Tibial nerve (tissue), 4 donors: ENCODE data around the gene OR1F1. TPM values are rescaled to one million over a fixed set of nuclear protein-coding genes. Genes with fewer than 3 reads are reported as not detected.
"Not testable (repeated sequence)": the region's sequence is repeated elsewhere in the genome, so short reads cannot be mapped to it uniquely, and the experiment has no call there.

Source experiments
- DNase-seq, 2 donors: peaks; one replicate each; pipeline ENCODE4 v3.0.0-alpha.2; 2019; ENCODE audit warnings: low spot score in 2 of 2
- H3K27ac ChIP-seq, 4 donors: fragments of 200-600 bp; sonication (generic) in 3 of 4; one replicate each; pipeline ENCODE4 v1.5.1; 2017 to 2019; ENCODE audit warnings: mild to moderate bottlenecking in 1 of 4
- H3K27me3 ChIP-seq, 2 donors: fragments of 200-600 bp; sonication (generic) in 1 of 2; one replicate each; pipeline versions ENCODE4 v1.5.1 to v1.6.0; 2017 to 2019
- H3K36me3 ChIP-seq, 3 donors: fragments of 200-600 bp; sonication (generic); one replicate each; pipeline ENCODE4 v1.5.1; 2018 to 2019
- H3K4me1 ChIP-seq, 4 donors: fragments of 200-600 bp; sonication (generic) in 3 of 4; one replicate each; pipeline ENCODE4 v1.5.1; 2017 to 2019
- H3K4me3 ChIP-seq, 4 donors: fragments of 200-600 bp; sonication (generic) in 3 of 4; one replicate each; pipeline ENCODE4 v1.5.1; 2017 to 2019; ENCODE audit warnings: mild to moderate bottlenecking in 1 of 4, moderate library complexity in 1 of 4
- H3K9me3 ChIP-seq, 4 donors: fragments of 200-600 bp; sonication (generic) in 3 of 4; one replicate each; pipeline ENCODE4 v1.5.1; 2017 to 2019
- EP300 ChIP-seq, 2 donors: sonication (generic); formaldehyde crosslinking; IDR thresholded peaks; one replicate each; pipeline ENCODE4 v1.6.1; 2017; ENCODE audit warnings: antibody characterized with exemption in 2 of 2, mild to moderate bottlenecking in 1 of 2
- POLR2A ChIP-seq, 2 donors: fragments of 450-650 bp; IDR thresholded peaks; one replicate each; pipeline ENCODE4 v1.6.1; 2017; ENCODE audit warnings: antibody characterized with exemption in 2 of 2, mild to moderate bottlenecking in 2 of 2, moderate library complexity in 2 of 2
- WGBS, 2 donors: methylation state at CpG; one replicate each; pipeline ENCODE4 v1.1.5; 2018; 5-methylcytosine and 5-hydroxymethylcytosine counted together
- total RNA-seq, 4 donors: library from RNA; depleted of rRNA; stranded (reverse); fragments of >200 nt; gene quantifications; one replicate each; pipeline ENCODE4 v1.1.0, GENCODE V29; 2016
- TF ChIP-seq, protein P1 (sequence below), 5 experiments: fragments of 200-600 bp in 3 of 5; fragments of 450-650 bp in 2 of 5; sonication (generic) in 3 of 5; IDR thresholded peaks; one replicate each; pipeline ENCODE4 v1.5.1; 2016 to 2019; ENCODE audit warnings: antibody characterized with exemption in 5 of 5, mild to moderate bottlenecking in 3 of 5, moderate library complexity in 2 of 5

OR1F1 gene
- total RNA-seq, 4 donors from 2014 or later: not detected

DNA sequence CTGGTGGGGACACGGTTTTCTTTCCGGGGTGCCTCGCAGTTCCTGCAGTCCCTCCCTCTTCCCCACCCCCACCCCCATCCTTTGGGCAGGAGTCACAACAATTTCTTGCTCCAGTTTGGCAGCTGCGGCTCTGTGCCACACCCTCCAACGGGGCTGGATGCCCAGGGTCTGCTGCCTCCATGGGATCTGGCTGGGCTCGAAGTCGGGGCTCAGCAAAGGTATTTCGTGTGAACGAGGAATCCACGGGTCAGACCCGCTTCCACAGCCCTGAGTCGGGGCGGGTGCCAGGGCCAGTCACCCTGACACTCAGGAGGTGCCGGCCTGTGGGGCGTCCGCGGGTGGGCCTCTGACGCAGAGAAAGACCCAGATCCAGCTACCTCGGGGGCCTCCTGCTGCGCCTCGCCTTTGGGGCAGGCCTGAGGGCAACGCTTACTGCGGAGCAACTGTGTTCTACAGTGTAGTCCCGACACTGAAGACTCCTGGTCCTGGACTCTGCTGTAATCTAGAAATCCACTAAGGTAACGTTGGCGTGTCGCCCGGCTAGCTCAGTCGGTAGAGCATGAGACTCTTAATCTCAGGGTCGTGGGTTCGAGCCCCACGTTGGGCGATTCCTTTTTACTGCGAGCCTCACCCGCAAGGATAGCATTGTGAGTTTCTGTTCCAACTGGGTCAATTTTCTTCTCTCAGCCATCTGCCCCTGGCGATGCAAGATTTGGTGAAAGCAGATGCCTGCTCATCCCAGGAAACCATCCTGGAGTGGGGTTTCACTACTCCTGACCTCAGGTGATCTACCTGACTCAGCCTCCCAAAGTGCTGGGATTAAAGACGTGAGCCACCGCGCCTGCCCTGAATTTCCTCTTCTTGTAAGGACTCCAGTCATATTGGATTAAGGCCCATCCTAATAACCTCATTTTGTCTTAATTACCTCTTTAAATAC is 12.6 kb upstream of the OR1F1 start:
- peaks cover 0 to 30% (median 12%) of the 10 kb centered on the region in 4 donors for H3K4me1 ChIP-seq
- H3K36me3 ChIP-seq: no peaks in the 10 kb centered on the region
- H3K27me3 ChIP-seq: peaks cover 6 to 100% of the 10 kb centered on the region in 2 donors
- no peak overlapping the region for H3K27ac ChIP-seq
- no peaks in the 10 kb centered on the region for H3K9me3 ChIP-seq
- TF ChIP-seq POLR2A (IDR thresholded peaks at IDR 0.05): no peak
- no peak overlapping the region for H3K4me3 ChIP-seq
- no peak for DNase-seq
- WGBS, 2 donors: 19 to 21% methylated on average over 17 to 24 of the region's 39 CpGs

DNA sequence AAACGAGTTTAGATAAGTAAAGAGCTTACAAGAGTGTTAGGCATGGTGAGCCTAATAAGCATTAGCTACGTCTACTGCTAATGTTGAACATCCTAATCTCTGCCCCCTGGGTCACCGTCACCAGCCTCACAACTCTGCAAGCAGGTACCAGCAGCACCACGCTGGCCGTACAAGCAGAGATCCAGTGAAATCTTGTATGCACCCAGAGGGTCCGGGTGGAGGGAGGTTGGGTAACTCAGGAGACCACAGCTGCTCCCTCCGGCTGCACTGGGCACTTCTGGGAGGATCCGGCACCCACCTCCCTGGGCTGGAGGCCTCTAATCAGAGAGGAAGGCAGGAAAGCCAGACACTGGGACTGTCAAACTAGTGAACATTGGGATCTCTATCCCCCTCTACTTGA is 8.4 kb upstream of the OR1F1 start:
- Histone ChIP-seq H3K4me1 (peaks cover 0 to 27% (median 6%) of the 10 kb centered on the region in 4 donors), H3K9me3 (no peaks in the 10 kb centered on the region), H3K27ac (no peak overlapping the region), H3K36me3 (no peaks in the 10 kb centered on the region), H3K4me3 (no peak overlapping the region), H3K27me3 (peaks cover 1 to 100% of the 10 kb centered on the region in 2 donors)
- no peak for DNase-seq
- no peak for TF ChIP-seq POLR2A (IDR thresholded peaks at IDR 0.05)
- TF ChIP-seq, protein P1, sequence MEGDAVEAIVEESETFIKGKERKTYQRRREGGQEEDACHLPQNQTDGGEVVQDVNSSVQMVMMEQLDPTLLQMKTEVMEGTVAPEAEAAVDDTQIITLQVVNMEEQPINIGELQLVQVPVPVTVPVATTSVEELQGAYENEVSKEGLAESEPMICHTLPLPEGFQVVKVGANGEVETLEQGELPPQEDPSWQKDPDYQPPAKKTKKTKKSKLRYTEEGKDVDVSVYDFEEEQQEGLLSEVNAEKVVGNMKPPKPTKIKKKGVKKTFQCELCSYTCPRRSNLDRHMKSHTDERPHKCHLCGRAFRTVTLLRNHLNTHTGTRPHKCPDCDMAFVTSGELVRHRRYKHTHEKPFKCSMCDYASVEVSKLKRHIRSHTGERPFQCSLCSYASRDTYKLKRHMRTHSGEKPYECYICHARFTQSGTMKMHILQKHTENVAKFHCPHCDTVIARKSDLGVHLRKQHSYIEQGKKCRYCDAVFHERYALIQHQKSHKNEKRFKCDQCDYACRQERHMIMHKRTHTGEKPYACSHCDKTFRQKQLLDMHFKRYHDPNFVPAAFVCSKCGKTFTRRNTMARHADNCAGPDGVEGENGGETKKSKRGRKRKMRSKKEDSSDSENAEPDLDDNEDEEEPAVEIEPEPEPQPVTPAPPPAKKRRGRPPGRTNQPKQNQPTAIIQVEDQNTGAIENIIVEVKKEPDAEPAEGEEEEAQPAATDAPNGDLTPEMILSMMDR (IDR thresholded peaks at IDR 0.05): no peak
- TF ChIP-seq EP300 (IDR thresholded peaks at IDR 0.05): no peak
- WGBS, 2 donors: 70 to 71% methylated on average over 7 to 8 of the region's 8 CpGs

DNA sequence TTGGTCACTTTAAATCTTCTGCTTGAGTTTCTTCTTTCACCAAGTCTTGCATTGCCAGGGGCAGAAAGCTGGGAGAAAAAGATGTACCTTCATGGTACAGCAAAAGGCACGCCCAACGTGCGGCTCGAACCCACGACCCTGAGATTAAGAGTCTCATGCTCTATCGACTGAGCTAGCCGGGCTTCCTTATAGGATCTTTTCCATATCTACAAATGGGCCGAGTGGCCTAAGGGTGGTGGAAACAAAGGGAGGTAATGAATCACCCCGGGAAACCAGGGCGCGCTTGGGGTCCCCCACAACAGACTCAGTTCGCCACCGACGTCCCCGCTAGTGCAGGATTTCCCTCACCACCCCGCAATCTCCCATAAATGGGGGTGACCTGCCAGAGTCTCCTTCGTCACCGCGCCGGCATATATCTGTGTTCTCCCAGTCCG is 7.5 kb upstream of the OR1F1 start:
- Histone ChIP-seq H3K27me3 (peaks cover 0 to 100% of the 10 kb centered on the region in 2 donors), H3K4me1 (peaks cover 0 to 20% (median 6%) of the 10 kb centered on the region in 4 donors), H3K4me3 (no peak overlapping the region), H3K27ac (no peak overlapping the region), H3K9me3 (no peaks in the 10 kb centered on the region), H3K36me3 (no peaks in the 10 kb centered on the region)
- WGBS, 2 donors: 9 to 68% methylated on average over 21 of the region's 21 CpGs
- no peak for TF ChIP-seq POLR2A (IDR thresholded peaks at IDR 0.05)
- TF ChIP-seq, protein P1 (IDR thresholded peaks at IDR 0.05): no peak
- no peak for TF ChIP-seq EP300 (IDR thresholded peaks at IDR 0.05)
- no peak for DNase-seq

DNA sequence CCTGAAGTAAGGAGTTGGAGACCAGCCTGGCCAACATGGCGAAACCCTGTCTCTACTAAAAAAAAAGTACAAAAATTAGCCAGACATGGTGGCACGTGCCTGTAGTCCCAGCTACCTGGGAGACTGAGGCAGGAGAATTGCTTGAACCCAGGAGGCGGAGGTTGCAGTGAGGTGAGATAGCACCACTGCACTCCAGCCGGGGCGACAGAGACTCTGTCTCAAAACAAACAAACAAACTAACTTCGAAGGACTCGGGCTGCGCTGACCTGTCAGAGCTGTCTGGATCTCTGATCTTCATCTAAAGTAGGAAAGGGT is 5.8 kb upstream of the OR1F1 start:
- not testable (repeated sequence) for DNase-seq
- 25 to 41% methylated on average over 8 of the region's 8 CpGs for WGBS, 2 donors
- peaks cover 0 to 100% of the 10 kb centered on the region in 2 donors for H3K27me3 ChIP-seq

DNA sequence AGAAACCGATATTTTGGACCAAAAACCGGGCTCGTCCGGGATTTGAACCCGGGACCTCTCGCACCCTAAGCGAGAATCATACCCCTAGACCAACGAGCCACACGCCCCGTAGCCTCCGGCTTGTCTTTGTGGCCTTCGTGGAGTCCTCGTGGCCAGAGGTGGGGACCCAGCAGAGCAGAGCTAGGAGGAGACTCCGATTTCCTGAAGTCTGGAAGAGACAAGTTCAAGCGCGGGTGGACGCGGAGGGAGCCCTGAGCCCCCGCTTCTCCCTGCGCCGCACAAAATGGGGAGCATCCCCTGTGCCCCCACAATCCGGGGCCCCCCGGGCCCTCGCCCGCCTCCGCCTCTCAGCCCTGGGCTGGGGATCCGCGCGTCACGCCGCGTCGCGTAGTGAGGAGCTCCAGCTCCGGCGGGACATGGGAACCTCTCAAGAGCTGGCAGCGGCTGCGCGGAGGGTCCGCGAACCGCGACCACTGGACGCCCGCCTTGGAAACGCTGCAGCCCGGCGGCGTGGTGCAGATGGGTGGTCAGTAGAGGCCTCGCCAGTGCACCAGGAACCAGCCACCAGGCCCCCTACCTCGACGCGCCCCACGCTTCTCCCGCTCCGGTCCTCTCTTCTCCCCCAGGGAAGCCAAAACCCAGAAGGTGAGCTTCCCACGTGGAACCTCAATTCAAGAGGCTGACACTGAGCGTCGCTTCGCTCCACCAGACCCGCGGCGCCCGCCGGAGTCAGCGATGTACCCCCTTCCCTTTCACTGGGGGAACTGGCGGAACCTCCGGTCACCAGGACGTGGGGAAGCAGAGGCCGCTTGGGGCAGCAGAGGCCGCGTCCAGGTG is 5.2 kb upstream of the OR1F1 start:
- Histone ChIP-seq H3K9me3 (no peaks in the 10 kb centered on the region), H3K27ac (no peak overlapping the region), H3K4me1 (peaks cover 0 to 20% (median 6%) of the 10 kb centered on the region in 4 donors), H3K27me3 (peaks cover 0 to 100% of the 10 kb centered on the region in 2 donors), H3K4me3 (peak overlapping the region in 2 of 4 donors; percentile 15 to 32), H3K36me3 (no peaks in the 10 kb centered on the region)
- TF ChIP-seq EP300 (IDR thresholded peaks at IDR 0.05) (no peak), POLR2A (IDR thresholded peaks at IDR 0.05) (no peak)
- 2 to 3% methylated on average over 46 to 51 of the region's 72 CpGs for WGBS, 2 donors
- DNase-seq: no peak

More for the DNA sequence above, 5.8 kb upstream of the OR1F1 start:
- H3K36me3 ChIP-seq, H3K27ac ChIP-seq, H3K9me3 ChIP-seq, H3K4me3 ChIP-seq: not testable (repeated sequence)
- H3K4me1 ChIP-seq: peaks cover 0 to 20% (median 6%) of the 10 kb centered on the region in 4 donors

DNA sequence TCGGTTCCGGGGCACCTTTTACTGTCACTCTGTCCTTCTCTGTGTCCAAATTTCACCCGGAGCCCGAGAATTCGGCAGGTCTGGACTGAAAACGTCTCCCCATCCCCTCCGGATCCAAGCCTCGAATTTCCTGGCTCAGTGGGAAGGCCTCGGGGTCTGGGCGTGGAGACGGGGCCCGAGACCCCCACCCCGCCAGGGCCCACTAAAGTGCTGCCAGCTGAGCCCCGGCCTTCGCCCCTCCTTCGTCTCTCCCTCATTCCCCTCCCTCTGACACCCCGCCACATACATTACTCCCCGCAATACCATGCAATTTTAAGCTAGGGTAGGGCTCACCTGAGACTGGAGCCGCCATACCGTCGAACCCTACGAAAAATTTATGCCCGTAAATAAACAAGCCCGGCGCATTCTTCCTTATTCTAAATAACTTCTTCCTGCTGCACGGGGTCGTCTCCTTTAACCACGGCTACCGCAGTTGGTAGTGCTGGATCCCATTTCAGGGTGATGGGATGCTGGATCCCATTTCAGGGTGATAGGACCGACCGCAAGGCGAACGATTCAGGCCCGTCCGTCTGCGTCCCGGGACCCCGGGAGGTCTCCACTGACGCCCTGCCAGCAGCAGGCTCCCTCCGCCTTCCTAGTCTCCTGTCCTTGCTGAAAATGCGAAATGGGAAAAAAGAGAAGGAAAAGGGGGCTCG is 4.4 kb upstream of the OR1F1 start:
- H3K4me1 ChIP-seq: peaks cover 0 to 27% (median 8%) of the 10 kb centered on the region in 4 donors

More for the DNA sequence above, 4.4 kb upstream of the OR1F1 start:
- TF ChIP-seq, protein P1 (IDR thresholded peaks at IDR 0.05): no peak
- no peak for TF ChIP-seq EP300 (IDR thresholded peaks at IDR 0.05)
- TF ChIP-seq POLR2A (IDR thresholded peaks at IDR 0.05): no peak
- no peaks in the 10 kb centered on the region for H3K9me3 ChIP-seq
- no peak for DNase-seq
- peaks cover 0 to 100% of the 10 kb centered on the region in 2 donors for H3K27me3 ChIP-seq
- no peak overlapping the region for H3K27ac ChIP-seq
- no peaks in the 10 kb centered on the region for H3K36me3 ChIP-seq
- H3K4me3 ChIP-seq: peak overlapping the region in 2 of 4 donors; percentile 15 to 32
- 3 to 6% methylated on average over 39 to 41 of the region's 42 CpGs for WGBS, 2 donors
